Sigmoid colon (tissue), 4 donors: ENCODE measurements around the gene SLC7A7.
"Not testable (repeated sequence)": the region's sequence is repeated elsewhere in the genome, so short reads cannot be mapped to it uniquely, and the experiment has no call there.

Experiments used
- EP300 ChIP-seq, 4 donors: sonication (generic); formaldehyde crosslinking; IDR thresholded peaks; one replicate each; pipeline ENCODE4 v1.6.1; 2017; ENCODE audit warnings: antibody characterized with exemption in 4 of 4
- TF ChIP-seq, protein P1 (sequence below), 4 experiments: fragments of 450-650 bp in 3 of 4; fragments of 200-600 bp in 1 of 4; IDR thresholded peaks; one replicate each; pipeline ENCODE4 v1.5.1; 2016 to 2019; ENCODE audit warnings: antibody characterized with exemption in 4 of 4, mild to moderate bottlenecking in 3 of 4, moderate library complexity in 2 of 4

DNA sequence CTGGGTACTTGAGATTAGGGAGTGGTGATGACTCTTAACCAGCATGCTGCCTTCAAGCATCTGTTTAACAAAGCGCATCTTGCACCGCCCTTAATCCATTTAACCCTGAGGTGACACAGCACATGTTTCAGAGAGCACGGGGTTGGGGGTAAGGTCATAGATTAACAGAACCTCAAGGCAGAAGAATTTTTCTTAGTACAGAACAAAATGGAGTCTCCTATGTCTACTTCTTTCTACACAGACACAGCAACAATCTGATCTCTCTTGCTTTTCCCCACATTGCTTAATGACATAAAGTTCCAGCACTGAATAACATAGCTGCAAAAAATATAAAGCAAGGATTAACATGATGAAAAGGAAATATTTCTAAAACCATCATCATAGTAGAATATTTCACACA lies 89.9 kb downstream of the SLC7A7 start:
- TF ChIP-seq, protein P1, sequence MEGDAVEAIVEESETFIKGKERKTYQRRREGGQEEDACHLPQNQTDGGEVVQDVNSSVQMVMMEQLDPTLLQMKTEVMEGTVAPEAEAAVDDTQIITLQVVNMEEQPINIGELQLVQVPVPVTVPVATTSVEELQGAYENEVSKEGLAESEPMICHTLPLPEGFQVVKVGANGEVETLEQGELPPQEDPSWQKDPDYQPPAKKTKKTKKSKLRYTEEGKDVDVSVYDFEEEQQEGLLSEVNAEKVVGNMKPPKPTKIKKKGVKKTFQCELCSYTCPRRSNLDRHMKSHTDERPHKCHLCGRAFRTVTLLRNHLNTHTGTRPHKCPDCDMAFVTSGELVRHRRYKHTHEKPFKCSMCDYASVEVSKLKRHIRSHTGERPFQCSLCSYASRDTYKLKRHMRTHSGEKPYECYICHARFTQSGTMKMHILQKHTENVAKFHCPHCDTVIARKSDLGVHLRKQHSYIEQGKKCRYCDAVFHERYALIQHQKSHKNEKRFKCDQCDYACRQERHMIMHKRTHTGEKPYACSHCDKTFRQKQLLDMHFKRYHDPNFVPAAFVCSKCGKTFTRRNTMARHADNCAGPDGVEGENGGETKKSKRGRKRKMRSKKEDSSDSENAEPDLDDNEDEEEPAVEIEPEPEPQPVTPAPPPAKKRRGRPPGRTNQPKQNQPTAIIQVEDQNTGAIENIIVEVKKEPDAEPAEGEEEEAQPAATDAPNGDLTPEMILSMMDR (IDR thresholded peaks at IDR 0.05), result not testable (repeated sequence)
- TF ChIP-seq EP300 (IDR thresholded peaks at IDR 0.05), result not testable (repeated sequence)
